Effector memory CD8-positive, alpha-beta T cell (primary cell): ENCODE data around the gene SP2.

ENCODE experiments used
- ATAC-seq: fragments of 150-1000 bp; cut with Tn5 transposase; replicated peaks from 2 replicates; pipeline ENCODE4 v1.10.0; 2021; ENCODE audit warnings: mild to moderate bottlenecking, moderate library complexity
- DNase-seq, 3 experiments: peaks; one replicate each; pipeline ENCODE4 v3.0.0; 2021
- H3K27ac Mint-ChIP-seq, 2 donors: one replicate each; pipeline ENCODE4 v1.8.0; 2022; ENCODE audit warnings: mild to moderate bottlenecking in 2 of 2, mixed read lengths in 2 of 2, moderate library complexity in 2 of 2
- H3K27me3 Mint-ChIP-seq, 2 donors: one replicate each; pipeline ENCODE4 v1.8.0; 2022; ENCODE audit warnings: mixed read lengths in 2 of 2
- H3K36me3 Mint-ChIP-seq: one replicate; pipeline ENCODE4 v1.8.0; 2022; ENCODE audit warnings: mild to moderate bottlenecking, moderate library complexity, mixed read lengths; ENCODE audit not compliant: insufficient read depth
- H3K4me1 Mint-ChIP-seq, 2 donors: one replicate each; pipeline ENCODE4 v1.8.0; 2022; ENCODE audit warnings: low read depth in 2 of 2, mixed read lengths in 2 of 2
- H3K4me3 Mint-ChIP-seq, 2 donors: one replicate each; pipeline ENCODE4 v1.8.0; 2022; ENCODE audit warnings: mild to moderate bottlenecking in 2 of 2, mixed read lengths in 2 of 2, moderate library complexity in 2 of 2
- H3K9me3 Mint-ChIP-seq, 2 donors: one replicate each; pipeline ENCODE4 v1.8.0; 2022; ENCODE audit warnings: mixed read lengths in 2 of 2

The SP2 gene

GRCh38 chr17:47946516-47946915, 50.5 kb downstream of the SP2 start:
- DNase-seq = no peak
- Mint-ChIP-seq H3K4me1 (peaks cover 41 to 46% of the 10 kb centered on the region in 2 donors), H3K27me3 (no peaks in the 10 kb centered on the region), H3K27ac (peak overlapping the region; percentile 82 to 87), H3K9me3 (no peaks in the 10 kb centered on the region), H3K36me3 (peaks cover 10% of the 10 kb centered on the region), H3K4me3 (no peak overlapping the region)
- ATAC-seq = no peak

- peak overlapping the region; percentile 82 to 87 for H3K27ac Mint-ChIP-seq
- no peaks in the 10 kb centered on the region for H3K9me3 Mint-ChIP-seq
- H3K4me1 Mint-ChIP-seq = peaks cover 38 to 42% of the 10 kb centered on the region in 2 donors
- ATAC-seq (peak; percentile 88), DNase-seq (peak; percentile 62 to 75 (median 63))
- no peak overlapping the region for H3K4me3 Mint-ChIP-seq
- H3K27me3 Mint-ChIP-seq = no peaks in the 10 kb centered on the region
- peaks cover 10% of the 10 kb centered on the region for H3K36me3 Mint-ChIP-seq
Observed at GRCh38 chr17:47946929-47947397, 50.9 kb downstream of the SP2 start.

- Mint-ChIP-seq H3K36me3 (peaks cover 12% of the 10 kb centered on the region), H3K4me3 (no peak overlapping the region), H3K27ac (peak overlapping the region in 1 of 2 donors; percentile 75), H3K27me3 (no peaks in the 10 kb centered on the region), H3K4me1 (peaks cover 32 to 34% of the 10 kb centered on the region in 2 donors), H3K9me3 (no peaks in the 10 kb centered on the region)
- ATAC-seq (no peak), DNase-seq (no peak)
Observed at GRCh38 chr17:47948706-47949196, 52.7 kb downstream of the SP2 start.

GRCh38 chr17:47949197-47949759, 53.2 kb downstream of the SP2 start:
- H3K27ac Mint-ChIP-seq = peak overlapping the region; percentile 30 to 75
- no peaks in the 10 kb centered on the region for H3K27me3 Mint-ChIP-seq
- H3K36me3 Mint-ChIP-seq = peaks cover 12% of the 10 kb centered on the region
- H3K4me1 Mint-ChIP-seq = peaks cover 30 to 33% of the 10 kb centered on the region in 2 donors
- DNase-seq (peak; percentile 69 to 76 (median 73)), ATAC-seq (peak; percentile 67)
- H3K9me3 Mint-ChIP-seq = no peaks in the 10 kb centered on the region
- H3K4me3 Mint-ChIP-seq = peak overlapping the region; percentile 59 to 71

GRCh38 chr17:47949946-47950345, 53.9 kb downstream of the SP2 start:
- peak overlapping the region in 1 of 2 donors; percentile 71 for H3K4me3 Mint-ChIP-seq
- no peaks in the 10 kb centered on the region for H3K9me3 Mint-ChIP-seq
- H3K4me1 Mint-ChIP-seq = peaks cover 23 to 26% of the 10 kb centered on the region in 2 donors
- H3K36me3 Mint-ChIP-seq = peaks cover 12% of the 10 kb centered on the region
- DNase-seq = no peak
- H3K27ac Mint-ChIP-seq = peak overlapping the region in 1 of 2 donors; percentile 75
- H3K27me3 Mint-ChIP-seq = no peaks in the 10 kb centered on the region
- ATAC-seq = no peak

- Mint-ChIP-seq H3K27me3 (no peaks in the 10 kb centered on the region), H3K9me3 (no peaks in the 10 kb centered on the region), H3K27ac (no peak overlapping the region), H3K4me3 (no peak overlapping the region), H3K36me3 (peaks cover 9% of the 10 kb centered on the region), H3K4me1 (peaks cover 18 to 21% of the 10 kb centered on the region in 2 donors)
- ATAC-seq (no peak), DNase-seq (no peak)
Observed at GRCh38 chr17:47950448-47950847, 54.4 kb downstream of the SP2 start.

- H3K36me3 Mint-ChIP-seq = peaks cover 5% of the 10 kb centered on the region
- no peak for DNase-seq
- H3K27ac Mint-ChIP-seq = no peak overlapping the region
- H3K4me1 Mint-ChIP-seq = peaks cover 12 to 13% of the 10 kb centered on the region in 2 donors
- no peaks in the 10 kb centered on the region for H3K27me3 Mint-ChIP-seq
- H3K4me3 Mint-ChIP-seq = no peak overlapping the region
- no peak for ATAC-seq
- H3K9me3 Mint-ChIP-seq = no peaks in the 10 kb centered on the region
Observed at GRCh38 chr17:47952171-47953021, 56.4 kb downstream of the SP2 start.

- ATAC-seq = no peak
- H3K27ac Mint-ChIP-seq = no peak overlapping the region
Observed at GRCh38 chr17:47953909-47954308, 57.9 kb downstream of the SP2 start.

GRCh38 chr17:47955497-47956461, 59.7 kb downstream of the SP2 start:
- H3K9me3 Mint-ChIP-seq = no peaks in the 10 kb centered on the region
- H3K27ac Mint-ChIP-seq = no peak overlapping the region
- H3K4me1 Mint-ChIP-seq = no peaks in the 10 kb centered on the region
- ATAC-seq = no peak
- DNase-seq = no peak
- no peaks in the 10 kb centered on the region for H3K27me3 Mint-ChIP-seq
- H3K36me3 Mint-ChIP-seq = peaks cover 2% of the 10 kb centered on the region
- no peak overlapping the region for H3K4me3 Mint-ChIP-seq

More at GRCh38 chr17:47953909-47954308, 57.9 kb downstream of the SP2 start:
- no peaks in the 10 kb centered on the region for H3K27me3 Mint-ChIP-seq
- no peak overlapping the region for H3K4me3 Mint-ChIP-seq
- no peak for DNase-seq
- H3K4me1 Mint-ChIP-seq = peaks cover 10 to 12% of the 10 kb centered on the region in 2 donors
- no peaks in the 10 kb centered on the region for H3K9me3 Mint-ChIP-seq
- H3K36me3 Mint-ChIP-seq = peaks cover 5% of the 10 kb centered on the region

GRCh38 chr17:47956791-47957590, 61.0 kb downstream of the SP2 start:
- Mint-ChIP-seq H3K4me1 (no peaks in the 10 kb centered on the region), H3K9me3 (no peaks in the 10 kb centered on the region), H3K36me3 (peaks cover 2% of the 10 kb centered on the region), H3K4me3 (no peak overlapping the region), H3K27ac (no peak overlapping the region), H3K27me3 (no peaks in the 10 kb centered on the region)
- ATAC-seq = no peak
- DNase-seq = no peak

- H3K9me3 Mint-ChIP-seq = no peaks in the 10 kb centered on the region
- no peaks in the 10 kb centered on the region for H3K27me3 Mint-ChIP-seq
- no peaks in the 10 kb centered on the region for H3K4me1 Mint-ChIP-seq
- peaks cover 2% of the 10 kb centered on the region for H3K36me3 Mint-ChIP-seq
- no peak within 1 kb of the TSS for H3K4me3 Mint-ChIP-seq
- H3K27ac Mint-ChIP-seq = peak within 1 kb of the TSS in 1 of 2 donors; percentile 20
- ATAC-seq = no peak
- DNase-seq = no peak
Observed at GRCh38 chr17:47957591-47958490, 61.8 kb downstream of the SP2 start, which contains the start of gene PRR15L. Gene PRR15L (minus strand): TSS chr17:47957883. CDS start chr17:47953234, 4,649 bp downstream.
